Measurements from ENCODE around the gene PPP3R2.

- TF ChIP-seq CTCF (IDR thresholded peaks at IDR 0.05) (no peak), POLR2A (IDR thresholded peaks at IDR 0.05) (no peak)
These were observed 37.1 kb upstream of the PPP3R2 start for GRCh38 chr9:101631892-101632291.
